ENCODE measurements around the gene OTUD5. TPM values are rescaled to one million over a fixed set of nuclear protein-coding genes. Genes with fewer than 3 reads are reported as not detected.

The OTUD5 gene
- total RNA-seq, 1 experiment from 2014 or later: 62.5 TPM

GRCh38 chrX:48978226-48978625 is 20.8 kb upstream of the OTUD5 start:
- Histone ChIP-seq H3K4me1 (ENCODE audit: insufficient read depth, low read length) (no peaks in the 10 kb centered on the region), H3K23ac (ENCODE audit: insufficient read length, low read depth, low read length) (no peak overlapping the region), H3K56ac (ENCODE audit: insufficient read length, low read depth, low read length) (no peak overlapping the region), H4K8ac (replicated peaks; ENCODE audit: insufficient read length, low read depth, low read length) (no peak overlapping the region), H4K20me1 (ENCODE audit: control insufficient read depth, insufficient read depth, insufficient read length) (no peaks in the 10 kb centered on the region), H2BK5ac (ENCODE audit: insufficient read length, low read length) (no peak overlapping the region), H3K79me2 (ENCODE audit: insufficient read depth, low read length) (no peaks in the 10 kb centered on the region), H3K14ac (ENCODE audit: insufficient read depth, low read length) (no peak overlapping the region), H3K27me3 (ENCODE audit: insufficient read depth, low read length) (no peaks in the 10 kb centered on the region), H3K23me2 (ENCODE audit: insufficient read length, low read depth, low read length, poor library complexity, severe bottlenecking) (no peaks in the 10 kb centered on the region), H2BK120ac (ENCODE audit: low read depth, low read length, poor library complexity, severe bottlenecking) (no peak overlapping the region), H3K18ac (ENCODE audit: insufficient read length, low read depth, low read length) (no peak overlapping the region), H3K79me1 (ENCODE audit: insufficient read depth, low read depth, low read length, poor library complexity, severe bottlenecking) (no peaks in the 10 kb centered on the region), H2BK15ac (ENCODE audit: low read depth, low read length) (no peak overlapping the region), H2BK12ac (ENCODE audit: insufficient read length, low read depth, low read length) (no peak overlapping the region), H3K4me2 (ENCODE audit: insufficient read depth, insufficient read length, low read length) (no peak overlapping the region), H3K9ac (ENCODE audit: extremely low read depth, insufficient read length, low read length) (no peak overlapping the region), H4K5ac (ENCODE audit: insufficient read length, low read depth, low read length) (no peak overlapping the region), H2AFZ (ENCODE audit: low read length) (no peak overlapping the region), H3K27ac (ENCODE audit: insufficient read length, low read depth, low read length) (no peak overlapping the region), H2AK5ac (ENCODE audit: insufficient read length, low read length) (no peak overlapping the region), H3K4ac (ENCODE audit: low read depth, low read length) (no peak overlapping the region), H2BK20ac (ENCODE audit: low read depth, low read length, poor library complexity, severe bottlenecking) (no peak overlapping the region), H4K91ac (ENCODE audit: insufficient read length, low read depth, low read length) (no peak overlapping the region), H3T11ph (ENCODE audit: low read length) (no peak overlapping the region), H3K9me3 (ENCODE audit: control insufficient read depth, low read depth, low read length) (no peaks in the 10 kb centered on the region)
- no peak for DNase-seq
- H3K27me3 Mint-ChIP-seq (ENCODE audit: low read depth): peaks cover 2% of the 10 kb centered on the region
- no peak overlapping the region for H3K4me3 Mint-ChIP-seq
- H3K9me3 Mint-ChIP-seq: peaks cover 68 to 84% of the 10 kb centered on the region in 2 experiments
- TF ChIP-seq CTCF (conservative IDR thresholded peaks at IDR 0.05): no peak
- peaks cover 41 to 84% (median 69%) of the 10 kb centered on the region in 3 experiments for H3K36me3 Mint-ChIP-seq (ENCODE audit: insufficient read depth in 1 of 3, low read depth in 3 of 3)
- H3K4me1 Mint-ChIP-seq: no peaks in the 10 kb centered on the region
- WGBS (ENCODE audit: extremely low coverage, insufficient read length, low lambda C conversion rate): no CpG with 5 or more reads among the region's 5 CpGs
- no peak overlapping the region; a peak in 1 of 7 replicates for H3K27ac Mint-ChIP-seq
